Pons (tissue), 1 donor: ENCODE measurements around the gene CD300LD.
"Not testable (repeated sequence)": the region's sequence is repeated elsewhere in the genome, so short reads cannot be mapped to it uniquely, and the experiment has no call there.

Source experiments
- DNase-seq: peaks from one replicate; pipeline ENCODE4 v3.0.0-alpha.2; 2016; ENCODE audit warnings: low spot score

CD300LD gene

GRCh38 chr17:74571621-74572270 is 20.3 kb downstream of the CD300LD start:
- DNase-seq: no peak

GRCh38 chr17:74569020-74570003 is 22.8 kb downstream of the CD300LD start:
- DNase-seq: peak; percentile 8

- no peak for DNase-seq
Measured at GRCh38 chr17:74568106-74568873, 23.8 kb downstream of the CD300LD start.

DNA sequence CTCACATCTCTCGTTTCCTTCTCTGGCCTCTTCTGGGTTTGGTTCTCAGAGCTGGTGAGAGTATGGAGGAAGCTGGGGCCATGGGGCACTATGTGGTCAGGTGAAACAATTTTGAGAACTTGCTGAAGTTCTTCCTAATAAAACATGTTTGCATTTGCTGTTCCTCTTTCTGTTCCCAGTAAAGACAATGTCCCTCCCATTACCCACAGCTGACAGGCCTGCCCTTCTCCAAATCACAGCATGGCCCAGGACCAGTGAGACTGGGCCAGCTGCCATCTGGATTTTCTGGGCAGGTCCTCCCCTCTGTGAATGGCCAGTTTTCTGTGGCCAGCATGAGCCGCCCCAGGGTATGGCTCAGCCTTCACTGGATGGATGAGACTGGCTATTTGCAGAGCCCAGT is 24.7 kb downstream of the CD300LD start, which contains the start of gene CD300H:
Gene CD300H (minus strand): TSS at position 113 of the 400 bp plus-strand sequence.
- peak; percentile 64 for DNase-seq

- DNase-seq: no peak
Measured at GRCh38 chr17:74566132-74566753, 25.8 kb downstream of the CD300LD start.

GRCh38 chr17:74565126-74565525 is 27.0 kb downstream of the CD300LD start:
- DNase-seq: no peak

- no peak for DNase-seq
Measured at GRCh38 chr17:74563358-74563757, 28.7 kb downstream of the CD300LD start.

DNA sequence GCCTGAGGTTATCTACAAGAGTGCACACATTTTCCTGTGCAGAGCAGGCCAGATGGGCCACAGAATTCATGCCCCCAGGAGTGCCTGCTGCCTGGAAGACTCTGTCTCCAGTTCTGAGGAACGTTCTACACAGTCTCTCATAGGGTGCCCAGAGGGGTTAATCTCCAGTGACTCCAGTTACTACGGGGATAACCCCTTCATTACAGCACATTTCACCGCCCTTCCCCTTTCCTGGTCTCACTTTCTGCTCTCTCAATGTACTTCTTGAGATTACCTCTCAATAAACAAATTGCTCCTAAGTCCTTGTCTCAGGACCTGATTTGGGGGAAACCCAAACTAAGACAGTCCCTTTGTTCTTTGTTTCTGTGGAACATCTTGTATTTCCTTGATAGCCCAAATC is 30.5 kb downstream of the CD300LD start:
- DNase-seq: no peak

- DNase-seq: no peak
Measured at GRCh38 chr17:74558882-74559519, 33.1 kb downstream of the CD300LD start.

GRCh38 chr17:74558402-74558801 is 33.7 kb downstream of the CD300LD start:
- not testable (repeated sequence) for DNase-seq

DNA sequence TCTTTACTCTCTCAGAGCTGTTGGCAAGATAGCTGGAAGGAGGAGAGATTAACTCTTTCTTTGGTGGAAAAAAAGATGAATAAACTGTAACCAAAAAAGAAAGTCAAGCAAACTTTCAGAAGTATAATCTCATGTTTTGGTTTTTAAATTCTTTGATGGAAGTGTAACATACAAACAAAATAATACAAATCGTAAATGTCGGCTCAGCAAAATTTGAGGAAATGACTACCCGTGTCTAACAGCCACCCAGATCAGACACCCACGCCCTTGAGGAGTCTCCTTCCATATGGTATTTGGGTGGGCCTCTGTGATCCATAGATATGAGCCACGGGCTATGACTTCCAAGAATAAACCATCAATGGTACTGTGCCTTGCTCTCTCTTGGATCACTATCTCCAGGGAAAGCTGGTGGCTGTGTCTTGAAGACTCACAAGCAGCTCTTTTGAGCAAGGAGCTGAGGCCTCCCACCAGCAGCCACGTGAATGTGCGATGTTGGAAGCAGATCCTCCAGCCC is 36.6 kb downstream of the CD300LD start:
- no peak for DNase-seq

- no peak for DNase-seq
Measured at GRCh38 chr17:74554909-74555308, 37.2 kb downstream of the CD300LD start.

GRCh38 chr17:74552037-74552436 is 40.0 kb downstream of the CD300LD start:
- no peak for DNase-seq

GRCh38 chr17:74550602-74551001 is 41.5 kb downstream of the CD300LD start:
- DNase-seq: no peak

DNA sequence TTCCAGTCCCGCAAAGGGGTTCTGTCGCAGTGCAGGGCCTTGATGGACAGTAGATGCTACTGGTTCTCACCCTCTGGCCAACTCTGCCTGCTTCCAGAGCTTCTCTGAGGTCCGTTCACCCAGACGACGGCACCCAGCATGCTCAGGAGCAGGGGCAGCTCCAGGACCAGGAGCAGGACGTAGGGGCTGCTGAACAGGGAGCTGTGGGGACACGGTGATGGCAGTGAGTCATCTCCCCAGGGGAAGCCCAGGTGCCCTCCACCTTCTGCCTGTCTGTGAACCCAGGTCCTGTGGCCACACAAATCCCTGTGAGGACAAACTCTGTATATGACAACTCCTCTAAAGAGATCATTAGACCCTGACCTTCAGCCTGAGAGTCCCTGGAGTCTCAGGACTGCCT is 42.7 kb downstream of the CD300LD start:
- no peak for DNase-seq

GRCh38 chr17:74547736-74548135 is 44.3 kb downstream of the CD300LD start:
- DNase-seq: no peak

DNA sequence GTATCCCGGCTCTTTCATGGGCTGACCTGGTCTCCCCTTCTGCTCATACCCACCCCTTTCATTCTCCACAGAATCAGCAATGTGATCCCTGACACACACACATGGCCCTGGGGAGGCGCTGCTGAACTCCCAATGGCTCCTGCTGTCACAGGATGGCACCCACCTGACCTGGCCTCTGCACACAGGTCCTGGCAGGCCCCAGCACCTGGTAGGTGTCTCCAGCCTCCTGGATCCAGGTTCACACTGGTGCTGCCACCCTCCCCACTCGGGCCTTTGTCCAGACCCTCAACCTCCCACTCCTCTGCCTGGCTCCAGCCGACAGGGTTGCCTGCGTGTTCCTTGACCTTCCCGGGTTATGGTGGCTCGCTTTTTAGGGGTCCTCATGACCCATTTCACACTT is 44.8 kb downstream of the CD300LD start:
- no peak for DNase-seq

DNA sequence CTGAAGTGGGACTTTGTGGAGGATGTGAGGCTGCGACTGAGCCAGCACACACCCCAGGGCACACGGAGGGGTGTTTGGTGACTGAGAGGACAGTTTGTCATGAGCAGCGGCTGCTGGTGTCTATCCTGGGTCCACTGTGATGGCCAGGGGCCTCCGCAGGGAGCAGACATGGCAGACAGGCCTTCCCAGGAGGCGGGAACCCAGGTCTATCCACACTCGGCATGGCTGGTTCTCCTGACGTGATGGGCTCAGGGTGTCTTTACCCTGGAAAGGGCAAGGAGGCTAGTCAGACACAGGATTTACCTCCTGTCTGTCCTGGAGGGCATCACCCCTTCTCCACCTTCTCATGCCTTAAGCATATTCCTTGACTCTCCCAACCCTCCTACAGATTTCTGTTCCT is 45.5 kb downstream of the CD300LD start:
- no peak for DNase-seq

- DNase-seq: peak; percentile 59
Measured at GRCh38 chr17:74545843-74546230, 46.2 kb downstream of the CD300LD start, which contains the start of gene CD300C. CD300C (minus strand) TSS chr17:74546115; CDS start chr17:74545782, 333 bp downstream.

GRCh38 chr17:74544991-74545842 is 46.9 kb downstream of the CD300LD start:
- no peak for DNase-seq
